ENCODE measurements around the gene C12orf43.

C12orf43 gene

DNA sequence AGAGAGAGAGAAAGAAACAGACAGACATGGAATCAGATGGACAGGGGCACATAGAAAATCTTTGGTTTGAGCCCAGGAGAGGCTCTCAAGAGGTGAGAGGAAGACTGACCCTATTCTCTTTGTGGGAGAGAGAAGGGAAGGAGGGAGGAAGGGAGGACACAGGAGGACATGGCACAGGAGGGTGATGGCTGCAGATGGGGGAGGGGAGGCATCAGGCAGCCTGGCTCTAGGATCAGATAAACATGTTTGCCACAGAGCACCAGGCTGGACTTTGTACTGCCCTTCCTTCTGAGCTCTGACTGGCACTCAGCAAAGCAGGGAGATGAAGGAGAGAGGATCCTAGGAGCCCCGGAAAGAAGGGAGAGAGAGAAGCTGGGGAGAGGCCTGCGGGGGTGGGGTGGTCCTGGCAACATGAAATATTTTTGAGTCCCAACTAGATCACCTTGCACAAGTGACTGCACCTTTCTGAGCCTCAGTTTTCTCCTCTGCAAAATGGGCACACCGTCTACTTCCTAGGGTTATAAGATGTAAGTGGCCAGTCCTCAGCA is 31.9 kb downstream of the C12orf43 start:
- no peak for DNase-seq (ENCODE audit: low read depth)
- H3K4me3 ChIP-seq (ENCODE audit: control insufficient read depth, low read depth, low read length), result no peak overlapping the region
- TF ChIP-seq, protein P1, sequence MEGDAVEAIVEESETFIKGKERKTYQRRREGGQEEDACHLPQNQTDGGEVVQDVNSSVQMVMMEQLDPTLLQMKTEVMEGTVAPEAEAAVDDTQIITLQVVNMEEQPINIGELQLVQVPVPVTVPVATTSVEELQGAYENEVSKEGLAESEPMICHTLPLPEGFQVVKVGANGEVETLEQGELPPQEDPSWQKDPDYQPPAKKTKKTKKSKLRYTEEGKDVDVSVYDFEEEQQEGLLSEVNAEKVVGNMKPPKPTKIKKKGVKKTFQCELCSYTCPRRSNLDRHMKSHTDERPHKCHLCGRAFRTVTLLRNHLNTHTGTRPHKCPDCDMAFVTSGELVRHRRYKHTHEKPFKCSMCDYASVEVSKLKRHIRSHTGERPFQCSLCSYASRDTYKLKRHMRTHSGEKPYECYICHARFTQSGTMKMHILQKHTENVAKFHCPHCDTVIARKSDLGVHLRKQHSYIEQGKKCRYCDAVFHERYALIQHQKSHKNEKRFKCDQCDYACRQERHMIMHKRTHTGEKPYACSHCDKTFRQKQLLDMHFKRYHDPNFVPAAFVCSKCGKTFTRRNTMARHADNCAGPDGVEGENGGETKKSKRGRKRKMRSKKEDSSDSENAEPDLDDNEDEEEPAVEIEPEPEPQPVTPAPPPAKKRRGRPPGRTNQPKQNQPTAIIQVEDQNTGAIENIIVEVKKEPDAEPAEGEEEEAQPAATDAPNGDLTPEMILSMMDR (IDR thresholded peaks at IDR 0.05; ENCODE audit: control insufficient read depth, insufficient read depth, low read depth, low read length, missing control alignments), result no peak

DNA sequence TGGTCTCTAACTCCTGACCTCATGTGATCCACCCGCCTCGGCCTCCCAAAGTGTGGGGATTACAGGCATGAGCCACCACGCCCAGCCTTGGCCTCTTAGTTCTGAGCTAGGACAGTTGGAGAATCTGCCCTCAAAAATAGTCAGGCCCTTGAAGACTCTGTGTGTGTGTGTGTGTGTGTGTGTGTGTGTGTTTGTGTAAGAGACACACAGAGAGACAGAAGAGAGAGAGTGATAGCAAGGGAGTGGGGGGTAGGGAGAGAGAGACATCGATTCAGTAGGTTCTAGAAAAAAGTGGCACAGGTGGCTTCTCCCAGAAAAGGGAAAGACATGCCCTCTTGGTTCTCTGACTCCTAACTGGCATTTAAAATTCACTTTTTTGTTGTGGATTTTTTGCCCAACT is 32.5 kb downstream of the C12orf43 start:
- no peak overlapping the region for H3K4me3 ChIP-seq (ENCODE audit: control insufficient read depth, low read depth, low read length)
- TF ChIP-seq, protein P1 (IDR thresholded peaks at IDR 0.05; ENCODE audit: control insufficient read depth, insufficient read depth, low read depth, low read length, missing control alignments), result no peak
- no peak for DNase-seq (ENCODE audit: low read depth)

DNA sequence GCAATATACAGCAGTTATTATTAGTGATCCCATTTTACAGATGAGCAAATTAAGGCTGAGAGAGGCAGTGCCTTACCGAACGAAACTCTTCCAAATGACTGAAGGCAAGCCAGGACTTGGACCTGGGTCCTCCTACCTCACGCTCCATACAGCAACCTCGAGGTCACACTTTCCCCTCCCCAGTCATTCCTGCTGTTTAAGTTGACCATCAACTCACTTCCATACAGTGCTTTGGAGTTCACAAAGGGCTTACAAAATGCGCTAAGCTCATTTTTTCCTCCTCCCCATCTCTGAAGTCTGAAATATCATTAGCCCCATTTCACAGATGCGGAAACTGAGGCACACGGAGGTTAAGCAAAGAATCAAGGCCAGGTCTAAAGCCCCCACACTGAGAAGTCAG is 33.6 kb downstream of the C12orf43 start:
- TF ChIP-seq, protein P1 (IDR thresholded peaks at IDR 0.05; ENCODE audit: control insufficient read depth, insufficient read depth, low read depth, low read length, missing control alignments), result no peak
- DNase-seq (ENCODE audit: low read depth), result no peak
- no peak overlapping the region for H3K4me3 ChIP-seq (ENCODE audit: control insufficient read depth, low read depth, low read length)

DNA sequence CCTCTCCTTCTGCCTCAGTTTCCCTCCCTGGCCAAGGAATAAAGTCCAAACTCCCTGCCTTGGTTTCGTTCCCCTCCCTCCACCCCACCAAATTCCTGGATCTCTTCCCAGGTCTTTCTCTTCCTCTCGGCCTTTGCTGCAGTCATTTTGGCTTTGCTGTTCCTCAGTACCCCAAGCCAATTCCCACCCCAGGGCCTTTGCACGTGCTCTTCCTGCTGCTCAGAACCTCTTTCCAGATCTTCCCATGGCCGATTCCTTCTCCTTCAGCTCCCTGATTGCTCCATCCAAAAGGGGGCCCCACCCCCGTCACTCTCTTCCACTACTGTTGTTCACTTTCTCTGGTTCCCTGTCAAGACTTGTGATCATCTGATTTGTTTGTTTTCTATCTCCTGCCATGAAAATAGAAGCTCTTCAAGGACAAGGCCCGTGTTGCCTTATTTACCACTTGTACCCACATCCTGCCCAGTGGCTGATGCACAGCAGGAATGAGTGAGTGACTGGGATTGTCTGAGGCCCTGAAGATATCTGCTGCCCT is 34.8 kb downstream of the C12orf43 start:
- no peak for DNase-seq (ENCODE audit: low read depth)
- no peak overlapping the region for H3K4me3 ChIP-seq (ENCODE audit: control insufficient read depth, low read depth, low read length)
- TF ChIP-seq, protein P1 (IDR thresholded peaks at IDR 0.05; ENCODE audit: control insufficient read depth, insufficient read depth, low read depth, low read length, missing control alignments), result no peak

DNA sequence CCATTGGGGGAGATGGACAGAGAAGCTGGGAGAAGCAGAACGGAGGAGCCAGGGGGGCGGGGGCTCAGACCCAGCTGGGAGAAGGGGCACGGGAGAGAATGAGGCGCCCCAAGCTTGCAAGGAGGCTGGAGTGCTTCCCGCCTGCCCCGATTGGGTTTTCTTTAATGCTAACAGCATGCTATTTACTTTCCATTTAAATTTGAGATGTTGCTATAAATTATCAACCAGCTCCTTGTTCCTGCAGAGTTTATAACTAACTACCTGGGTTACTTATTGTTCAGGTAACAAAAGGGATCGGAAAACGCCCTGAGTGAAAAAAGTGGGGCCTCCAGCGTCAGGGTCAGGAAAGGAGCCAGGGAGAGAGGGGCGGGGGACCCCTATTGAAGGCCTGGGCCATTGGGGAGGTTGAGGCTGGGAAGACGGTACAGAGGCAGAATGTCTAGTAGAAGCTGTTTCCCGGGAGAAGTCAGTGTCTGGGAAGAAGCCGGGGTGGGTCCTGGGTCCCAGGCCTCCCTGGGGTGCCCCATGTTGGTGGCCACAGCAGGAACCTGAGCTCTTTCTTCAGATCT is 35.4 kb downstream of the C12orf43 start:
- TF ChIP-seq, protein P1 (IDR thresholded peaks at IDR 0.05; ENCODE audit: control insufficient read depth, insufficient read depth, low read depth, low read length, missing control alignments), result no peak
- no peak overlapping the region for H3K4me3 ChIP-seq (ENCODE audit: control insufficient read depth, low read depth, low read length)
- no peak for DNase-seq (ENCODE audit: low read depth)

DNA sequence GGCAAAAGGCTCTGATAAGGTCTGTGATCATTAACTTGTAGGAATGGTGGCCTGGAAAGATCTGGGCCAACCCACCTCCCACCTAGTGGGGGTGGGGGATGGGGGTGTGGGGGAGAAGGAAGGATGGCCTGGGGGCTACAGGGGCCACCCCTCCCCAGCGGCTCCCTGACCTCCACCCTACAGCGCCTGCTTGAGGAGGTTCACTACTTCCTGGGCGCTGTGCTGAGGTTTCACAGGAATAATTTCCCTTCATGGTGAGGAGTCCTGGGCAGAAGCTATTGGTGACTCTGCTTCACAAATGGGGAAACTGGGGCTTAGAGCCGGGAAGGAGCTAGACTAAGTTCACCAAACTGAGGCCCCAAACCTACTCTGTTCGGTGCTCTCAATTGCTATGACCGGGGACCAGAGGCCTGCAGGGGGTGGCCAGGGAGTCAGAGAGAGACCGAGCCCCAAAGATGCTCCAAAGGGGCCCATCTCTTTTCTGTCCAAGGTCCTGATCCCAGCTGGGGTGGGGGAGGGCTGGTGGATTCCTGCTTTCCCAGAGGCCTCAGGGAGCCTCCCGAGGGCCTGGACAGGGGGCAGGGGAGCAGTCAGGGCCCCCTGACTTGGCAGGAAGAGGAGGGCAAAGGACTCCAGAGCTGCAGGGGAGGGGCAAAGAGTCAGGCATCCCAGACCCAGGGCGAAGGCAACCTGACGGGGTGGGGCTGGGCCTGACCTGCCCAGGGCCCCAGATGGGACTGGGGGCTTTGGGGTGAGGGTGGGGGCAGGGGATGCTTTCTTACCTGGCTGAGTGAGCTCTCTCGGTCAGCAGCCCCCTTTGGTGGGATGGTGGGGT is 36.2 kb downstream of the C12orf43 start:
- TF ChIP-seq, protein P1 (IDR thresholded peaks at IDR 0.05; ENCODE audit: control insufficient read depth, insufficient read depth, low read depth, low read length, missing control alignments), result no peak
- DNase-seq (ENCODE audit: low read depth), result no peak
- H3K4me3 ChIP-seq (ENCODE audit: control insufficient read depth, low read depth, low read length), result no peak overlapping the region

Data from AG09309 (cell line).